Measurements from ENCODE around the gene BTBD1.
"Not testable (repeated sequence)": the region's sequence is repeated elsewhere in the genome, so short reads cannot be mapped to it uniquely, and the experiment has no call there.

The BTBD1 gene

DNA sequence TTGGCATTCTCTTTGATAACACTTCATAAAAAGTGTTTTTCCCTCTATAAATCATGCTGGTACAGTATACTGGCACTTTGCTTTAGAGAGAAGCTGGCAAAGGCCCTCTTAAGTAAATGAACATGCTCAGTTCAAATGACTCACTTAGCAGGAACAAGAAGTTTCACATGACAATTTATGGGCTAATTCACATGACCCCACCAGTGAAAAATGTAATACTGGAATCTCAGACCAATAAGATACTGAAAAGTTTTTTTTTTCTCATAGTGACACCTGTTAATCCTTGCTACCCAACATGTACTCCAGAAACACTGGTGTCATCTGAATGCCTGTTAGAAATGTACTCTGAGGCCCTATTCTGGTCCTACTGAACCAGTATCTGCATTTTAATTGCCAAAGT, 13.9 kb downstream of the BTBD1 start:
- DNase-seq, result peak; percentile 84

DNA sequence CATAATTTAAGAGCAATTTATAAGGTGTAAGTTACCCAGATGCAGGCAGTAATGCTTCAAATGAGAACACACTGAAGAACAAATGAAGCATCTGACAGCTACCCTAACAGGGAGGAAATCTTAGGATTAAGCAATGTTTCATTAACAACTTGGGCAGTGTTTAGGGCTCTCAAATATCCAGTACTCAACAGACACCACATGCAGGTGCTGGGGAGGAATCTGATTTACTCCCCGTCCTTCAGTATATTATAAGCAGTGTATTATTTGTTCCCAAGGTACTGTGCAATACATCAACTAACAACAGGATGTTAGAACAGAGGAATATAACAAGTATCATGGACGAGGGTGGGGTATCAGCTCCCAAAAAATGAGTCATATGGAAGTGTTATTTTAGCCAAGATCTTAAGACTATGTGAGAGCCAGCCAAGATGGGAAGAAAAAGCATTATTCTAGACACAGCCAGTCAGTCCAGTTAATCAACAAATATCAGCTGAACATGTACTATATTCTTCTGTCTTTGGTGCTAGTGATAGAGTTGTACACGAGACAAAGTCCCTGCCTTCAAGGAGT, 20.4 kb downstream of the BTBD1 start:
- peak; percentile 57 for DNase-seq

DNA sequence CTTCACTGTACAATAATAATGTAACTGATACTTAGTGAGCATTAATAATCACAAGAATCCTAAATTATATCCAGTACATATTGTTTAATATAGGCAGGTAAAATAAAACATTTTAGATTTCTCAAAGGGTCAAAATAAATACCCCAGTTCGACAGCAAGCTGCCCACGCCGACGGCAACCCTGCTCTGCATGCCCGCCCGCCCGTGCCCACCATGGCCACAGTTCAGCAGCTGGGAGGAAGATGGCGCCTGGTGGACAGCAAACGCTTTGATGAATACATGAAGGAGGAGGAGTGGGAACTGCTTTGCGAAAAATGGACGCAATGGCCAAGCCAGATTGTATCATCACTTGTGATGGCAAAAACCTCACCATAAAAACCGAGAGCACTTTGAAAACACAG, 22.9 kb downstream of the BTBD1 start:
- DNase-seq, result no peak

DNA sequence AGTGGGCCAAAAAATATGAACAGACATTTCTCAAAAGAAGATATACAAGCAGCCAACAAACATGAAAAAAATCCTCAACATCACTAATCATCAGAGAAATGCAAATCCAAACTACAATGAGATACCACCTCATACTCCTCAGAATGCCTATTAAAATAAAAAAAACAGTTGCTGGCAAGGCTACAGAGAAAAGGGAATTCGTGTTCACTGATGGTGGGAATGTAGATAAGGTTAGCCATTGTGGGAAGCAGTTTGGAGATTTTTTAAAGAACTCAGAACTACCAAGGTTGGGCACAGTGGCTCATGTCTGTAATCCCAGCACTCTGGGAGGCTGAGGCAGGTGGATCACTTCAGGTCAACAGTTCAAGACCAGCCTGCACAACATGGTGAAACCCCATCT, 27.8 kb downstream of the BTBD1 start:
- peak; percentile 5 for DNase-seq

DNA sequence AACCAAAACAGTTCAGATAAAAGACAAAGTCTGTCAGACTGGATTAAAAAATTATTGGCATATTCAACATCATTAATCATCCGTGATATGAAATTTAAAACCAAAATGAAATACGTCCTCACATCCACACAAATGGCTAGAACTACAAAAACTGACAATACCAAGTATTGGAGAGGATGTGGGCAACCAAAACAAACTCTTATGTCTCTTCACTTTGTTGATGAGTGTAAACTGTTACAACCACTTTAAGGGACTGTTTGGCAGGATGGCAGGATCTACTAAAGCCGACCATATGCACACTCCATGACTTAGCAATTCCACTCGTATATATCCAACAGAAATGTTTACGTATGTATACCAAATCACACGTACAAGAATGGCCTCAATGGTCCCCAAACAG, 30.8 kb downstream of the BTBD1 start:
- DNase-seq, result no peak

DNA sequence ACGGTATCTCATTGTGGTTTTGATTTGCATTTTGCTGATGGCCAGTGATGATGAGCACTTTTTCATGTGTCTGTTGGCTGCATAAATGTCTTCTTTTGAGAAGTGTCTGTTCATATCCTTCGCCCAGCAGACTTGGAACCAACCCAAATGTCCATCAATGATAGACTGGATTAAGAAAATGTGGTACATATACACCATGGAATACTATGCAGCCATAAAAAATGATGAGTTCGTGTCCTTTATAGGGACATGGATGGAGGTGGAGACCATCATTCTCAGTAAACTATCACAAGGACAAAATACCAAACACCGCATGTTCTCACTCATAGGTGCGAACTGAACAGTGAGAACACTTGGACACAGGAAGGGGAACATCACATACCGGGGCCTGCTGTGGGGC, 35.8 kb downstream of the BTBD1 start:
- not testable (repeated sequence) for DNase-seq

DNA sequence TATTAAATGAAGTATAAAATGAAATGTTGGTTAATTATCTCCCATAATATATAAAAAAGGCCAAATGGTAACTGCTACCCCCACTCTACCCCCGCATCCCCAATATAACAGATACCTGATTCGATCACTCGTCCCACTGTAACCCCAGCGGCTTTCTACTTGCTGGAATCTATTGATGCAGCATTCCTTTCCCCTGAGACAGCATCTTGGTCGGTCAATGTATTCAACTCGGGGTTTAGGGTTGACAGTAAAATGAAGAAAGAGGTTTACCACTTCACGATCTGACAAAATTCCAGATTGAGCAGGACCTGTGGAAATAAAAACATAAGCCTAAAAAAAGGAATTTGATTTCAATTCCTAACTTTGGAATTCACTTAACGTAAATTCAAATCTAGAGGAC, 37.0 kb downstream of the BTBD1 start:
- peak; percentile 78 for DNase-seq

DNA sequence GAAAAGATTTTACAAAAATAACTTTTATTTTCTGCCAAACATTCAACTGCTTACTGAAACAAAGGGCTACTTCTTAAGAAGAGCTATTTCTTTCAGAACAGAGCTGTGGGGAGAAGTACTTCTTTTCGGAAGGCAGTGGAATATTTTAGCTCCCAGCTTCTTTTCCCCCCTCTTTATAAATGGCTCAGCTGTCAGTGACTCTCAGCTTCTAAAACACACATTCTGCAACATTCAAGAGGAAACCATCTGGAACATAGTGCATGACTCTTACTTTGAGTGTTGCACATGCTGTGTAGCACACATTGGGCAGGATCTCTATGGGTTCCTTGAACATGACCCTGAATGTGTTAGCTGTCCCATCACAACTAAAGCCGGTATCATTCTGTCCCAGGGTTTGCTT, 48.6 kb downstream of the BTBD1 start:
- no peak for DNase-seq

DNA sequence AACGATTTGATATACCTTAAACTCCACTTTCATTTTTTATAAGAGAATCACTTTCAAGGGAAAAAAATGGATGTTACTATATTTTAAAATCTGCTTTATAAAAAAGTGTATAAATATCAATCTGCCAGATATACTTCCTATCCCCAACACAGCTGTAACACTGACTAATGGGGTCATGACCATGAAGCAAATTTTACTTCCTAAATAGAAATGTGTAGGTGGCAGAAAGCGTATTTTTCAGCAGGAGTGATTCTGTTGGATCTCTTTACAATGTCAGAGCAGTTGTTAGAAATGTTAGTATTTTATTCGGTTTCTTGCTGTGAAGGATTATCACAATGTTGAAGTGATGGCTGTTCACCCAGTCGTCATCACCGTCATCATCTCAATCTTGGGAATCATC, 50.1 kb downstream of the BTBD1 start:
- DNase-seq, result no peak

DNA sequence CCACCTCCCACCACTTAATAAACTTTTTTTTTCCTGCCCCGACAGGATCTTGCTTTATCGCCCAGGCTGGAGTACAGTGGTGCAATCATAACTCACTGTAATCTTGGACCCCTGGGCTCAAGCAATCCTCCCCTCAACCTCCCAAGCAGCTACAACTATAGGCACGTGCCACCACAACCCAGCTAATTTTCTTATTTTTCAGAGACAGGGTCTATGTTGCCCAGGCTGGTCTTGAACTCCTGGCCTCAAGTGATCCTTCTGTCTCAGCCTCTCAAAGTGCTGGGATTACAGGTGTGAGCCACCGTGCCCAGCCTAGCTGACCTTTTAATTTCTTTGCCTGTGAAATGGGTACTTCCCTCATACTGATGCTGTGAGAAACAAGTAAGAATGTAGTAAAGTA, 51.7 kb downstream of the BTBD1 start:
- no peak for DNase-seq

DNA sequence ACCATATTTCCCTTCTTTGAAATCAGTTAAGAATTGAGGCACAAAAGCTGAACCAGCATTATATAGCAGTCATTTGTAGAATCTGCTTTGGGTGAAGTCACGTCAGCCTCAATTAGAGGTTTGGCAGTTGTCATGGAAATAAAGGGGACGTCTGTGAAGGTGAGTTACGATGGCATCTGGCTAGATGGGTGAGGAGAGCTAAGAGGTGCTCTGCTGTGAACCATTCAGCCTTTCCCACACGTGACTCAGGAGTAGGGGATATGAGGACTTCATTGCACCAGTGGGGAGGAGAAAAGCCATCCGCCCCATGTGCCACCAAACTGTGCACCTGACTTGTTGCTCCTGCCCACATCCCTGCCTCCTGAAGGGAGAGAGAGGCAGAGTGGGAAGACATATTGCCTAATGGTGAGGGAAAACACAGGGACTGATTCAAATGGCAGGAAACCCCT, 52.8 kb downstream of the BTBD1 start:
- DNase-seq, result no peak

DNA sequence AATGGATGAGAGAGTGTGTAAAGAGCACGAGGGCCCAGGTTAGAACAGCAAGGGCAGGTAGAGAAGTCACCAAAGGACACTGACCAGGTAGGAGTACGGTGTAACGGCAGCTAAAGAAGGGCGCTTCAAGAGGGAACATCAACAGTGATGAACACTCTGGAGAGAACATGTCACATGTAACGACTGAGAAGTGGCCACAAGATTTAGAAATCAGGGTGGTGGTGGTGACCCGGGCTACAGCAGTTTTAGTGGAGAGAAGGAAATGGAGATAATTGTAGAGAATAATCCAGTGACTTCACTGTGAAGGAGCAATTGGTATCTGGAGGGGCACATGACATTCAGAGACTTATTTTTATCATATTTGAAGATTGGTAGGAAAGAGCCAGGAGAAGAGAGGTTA, 54.4 kb downstream of the BTBD1 start:
- DNase-seq, result no peak

DNA sequence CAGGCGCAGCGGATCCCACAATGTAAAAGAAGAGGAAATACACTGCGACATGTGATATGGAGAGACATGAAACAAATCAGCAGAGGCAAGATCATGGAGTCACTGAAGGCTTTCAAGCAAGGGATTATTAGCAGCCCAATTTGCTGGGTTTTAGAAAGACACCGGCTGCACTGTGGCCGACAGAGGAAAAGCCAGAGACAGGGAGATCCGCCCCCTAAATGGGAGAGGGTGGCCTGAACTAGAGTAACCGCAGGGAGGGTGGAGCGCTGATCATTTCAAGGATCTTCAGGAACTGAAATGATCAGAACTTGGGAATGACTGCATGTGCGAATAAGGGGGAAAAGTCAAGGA, 55.0 kb downstream of the BTBD1 start:
- peak; percentile 12 for DNase-seq

DNA sequence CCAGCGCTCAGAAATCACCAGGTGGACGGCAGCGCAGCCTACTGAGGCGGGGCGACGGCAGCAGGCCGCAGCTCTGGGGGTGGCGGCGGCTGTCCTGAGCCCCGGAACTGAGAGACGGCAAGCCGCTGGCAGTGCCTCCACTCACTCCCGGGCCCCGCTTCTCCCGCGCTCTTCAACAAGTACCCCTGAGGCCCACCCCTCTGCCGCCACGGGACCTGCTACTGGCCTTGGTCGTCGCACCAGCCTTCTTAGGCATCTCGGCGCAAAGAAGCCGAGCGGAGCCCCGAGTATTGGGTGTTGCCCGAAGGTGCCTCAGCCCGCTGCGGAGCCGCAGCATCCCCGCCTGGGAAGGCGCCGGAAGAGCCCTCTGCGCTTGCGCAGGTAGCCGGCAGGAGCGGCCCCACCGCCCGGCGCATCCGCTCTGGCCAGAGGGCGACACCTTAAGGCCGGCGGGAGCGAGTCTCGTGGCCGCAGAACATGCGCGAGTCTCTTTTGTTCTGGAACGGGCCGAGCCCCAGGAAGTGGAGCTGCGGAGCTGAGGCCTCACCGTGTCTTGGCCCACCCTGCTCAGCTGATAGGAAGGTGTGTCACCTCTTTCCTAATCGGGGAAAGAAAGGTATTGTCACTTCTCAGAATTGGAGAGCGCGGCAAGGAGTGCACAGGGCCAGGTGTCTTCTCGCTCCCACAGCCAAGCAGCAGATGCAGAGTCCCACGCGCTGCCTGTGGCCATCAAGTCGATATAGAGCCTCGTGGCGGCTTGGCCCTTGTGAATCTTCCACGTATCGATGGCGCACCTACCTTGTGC, 55.6 kb downstream of the BTBD1 start, which contains the start of gene C15orf40:
Gene C15orf40, minus strand, starts transcription at position 369 of the 805 bp plus-strand sequence. Its CDS starts 32 bp downstream, at position 337.
- DNase-seq, result peak; percentile 90

DNA sequence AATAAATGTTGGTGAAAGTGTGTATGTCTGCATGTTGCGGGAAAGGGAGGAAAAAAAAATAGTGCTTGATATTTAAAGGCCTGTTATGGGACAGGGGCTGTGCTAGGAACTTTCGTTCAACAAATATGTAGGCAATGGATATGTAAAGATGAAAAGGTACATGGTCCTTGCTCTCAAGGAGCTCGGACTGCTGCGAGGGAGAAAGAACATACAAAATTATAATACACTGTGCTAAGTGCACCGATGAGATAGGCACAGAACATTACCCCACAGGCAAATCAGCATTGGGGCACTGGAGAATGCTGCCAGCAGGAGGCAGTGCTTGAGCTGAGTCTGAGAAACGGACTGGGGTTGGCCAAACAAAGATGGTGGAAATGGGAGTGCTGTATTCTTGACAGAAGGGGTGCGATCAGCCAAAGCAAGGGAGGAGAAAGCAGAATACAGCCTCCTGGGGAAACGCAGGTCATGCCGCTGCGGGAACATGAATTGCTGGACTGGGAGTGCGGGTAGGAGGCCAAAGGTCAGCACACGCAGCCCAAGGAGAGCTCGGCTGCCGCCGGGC, 56.3 kb downstream of the BTBD1 start:
- peak; percentile 73 for DNase-seq

DNA sequence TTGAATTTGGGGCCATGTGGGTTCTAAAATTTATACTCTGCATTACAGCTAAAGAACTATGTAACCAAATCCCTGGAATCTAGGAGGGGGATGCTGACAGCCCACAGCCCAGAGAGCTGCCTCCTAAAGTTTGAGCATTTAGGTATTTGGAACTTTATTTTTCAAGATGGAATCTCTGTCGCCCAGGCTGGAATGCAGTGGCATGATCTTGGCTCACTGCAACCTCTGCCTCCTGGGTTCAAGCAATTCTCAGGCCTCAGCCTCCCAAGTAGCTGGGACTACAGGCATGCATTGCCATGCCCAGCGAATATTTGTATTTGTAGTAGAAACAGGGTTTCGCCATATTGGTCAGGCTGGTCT, 66.4 kb downstream of the BTBD1 start:
- not testable (repeated sequence) for DNase-seq

DNA sequence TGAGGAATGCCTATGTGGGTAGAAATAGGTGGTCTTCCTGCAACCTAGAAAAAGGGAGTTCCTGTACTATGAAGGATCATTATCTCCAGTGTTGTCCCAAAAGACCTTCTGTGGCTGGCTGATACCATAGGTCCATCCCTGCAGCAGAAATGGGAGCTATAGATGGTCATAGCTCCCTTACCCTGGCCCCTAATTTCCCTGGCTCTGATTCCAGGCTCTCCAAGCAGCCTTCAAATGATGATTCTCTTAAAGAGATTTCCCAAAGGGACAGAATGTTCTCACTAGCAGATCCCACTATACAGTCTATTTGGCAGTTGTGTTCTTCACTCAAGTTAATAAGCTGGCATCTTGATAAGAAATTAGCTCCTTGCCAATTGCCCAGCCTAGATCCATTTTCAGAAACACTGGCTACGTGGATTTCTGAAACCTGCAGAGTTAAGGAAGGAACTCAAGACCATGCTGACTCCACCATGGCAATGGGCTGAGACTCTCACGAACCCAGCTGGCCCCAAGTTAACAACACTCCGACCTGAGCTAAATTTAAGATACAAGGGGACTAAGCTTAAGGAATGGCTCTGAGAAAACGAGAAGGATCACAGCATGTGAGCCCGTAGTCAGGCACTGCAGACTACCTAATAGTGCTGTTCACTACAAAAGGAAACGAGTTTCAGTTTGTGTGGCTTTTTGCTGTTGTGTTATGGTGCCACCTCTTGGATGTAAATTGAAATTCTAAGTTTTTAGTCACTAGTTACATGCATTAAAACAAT, 67.0 kb downstream of the BTBD1 start:
- DNase-seq, result peak; percentile 63

DNA sequence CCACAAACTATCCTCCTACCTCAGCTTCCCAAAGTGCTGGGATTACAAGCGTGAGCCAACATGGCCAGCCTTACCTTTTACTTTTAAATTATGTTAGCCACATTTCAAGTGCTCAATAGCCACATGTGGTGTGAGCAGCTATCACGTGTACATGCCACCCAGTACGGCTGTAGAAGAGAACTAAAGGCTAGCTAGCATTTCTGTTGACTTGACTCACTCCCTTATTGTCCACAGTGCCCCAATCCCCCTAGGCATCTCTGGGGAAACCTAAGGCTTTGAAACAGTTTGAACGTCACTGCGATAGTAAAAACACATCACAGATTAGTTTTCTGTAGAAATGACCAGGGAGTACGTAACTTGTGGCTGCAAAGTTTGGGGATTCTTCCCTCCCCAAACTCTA, 67.6 kb downstream of the BTBD1 start:
- peak; percentile 23 for DNase-seq

DNA sequence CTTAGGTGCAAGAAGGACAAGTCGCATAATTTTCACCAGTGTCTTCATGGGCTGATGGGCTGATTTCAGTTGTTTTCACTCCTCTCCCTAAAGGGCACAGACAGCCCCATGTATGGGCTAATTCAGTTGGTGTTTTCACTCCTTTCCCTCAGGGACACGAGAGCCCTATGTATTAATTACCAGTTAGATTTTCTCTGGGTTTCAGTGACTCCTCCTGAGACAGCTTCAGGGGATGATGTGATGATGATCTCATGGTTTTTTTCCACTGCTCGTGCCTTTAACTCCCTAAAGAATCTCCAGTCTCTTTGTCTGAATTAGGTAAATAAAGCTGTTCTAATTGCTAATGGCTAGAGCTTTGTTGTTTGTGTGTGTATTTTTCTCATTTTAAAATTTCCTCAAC, 71.1 kb downstream of the BTBD1 start:
- DNase-seq, result no peak

DNA sequence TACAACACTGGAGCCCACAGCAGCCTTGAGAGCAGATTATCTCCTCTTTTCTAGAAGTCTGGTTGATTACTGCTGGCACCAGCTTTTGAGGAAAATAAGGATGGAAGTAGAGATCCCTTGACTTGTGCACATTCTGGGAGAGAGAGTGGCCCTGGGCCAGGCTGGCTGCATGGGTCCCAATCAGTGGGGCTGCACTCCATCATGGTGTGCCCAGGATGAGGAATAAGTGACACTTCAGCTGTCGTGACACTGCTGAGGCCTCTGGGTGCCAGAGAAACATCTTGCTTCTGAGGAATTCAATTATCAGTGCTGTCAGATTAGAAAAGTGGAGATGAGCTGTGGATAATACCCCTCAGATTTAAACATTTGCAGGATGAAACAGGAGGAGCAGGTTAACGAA, 72.0 kb downstream of the BTBD1 start:
- DNase-seq, result no peak

DNA sequence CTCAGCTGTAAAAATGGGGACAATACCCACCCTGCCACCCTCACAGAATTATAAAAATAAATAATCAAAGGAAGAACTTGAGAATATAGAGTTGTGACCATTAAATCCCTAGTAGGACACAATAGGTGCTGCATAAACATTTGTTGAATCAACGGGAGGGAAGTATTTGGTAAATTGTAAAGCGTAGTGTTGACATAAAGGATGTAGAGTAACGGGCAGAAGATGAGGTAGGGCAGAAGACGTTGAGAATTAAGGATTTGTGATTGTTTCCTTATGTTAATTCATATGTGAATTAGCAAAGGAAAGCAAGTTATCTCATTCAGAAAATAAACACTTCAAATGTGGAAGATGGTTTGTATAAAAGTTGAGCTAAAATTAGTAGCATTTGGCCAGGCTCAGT, 73.9 kb downstream of the BTBD1 start:
- DNase-seq, result no peak

DNA sequence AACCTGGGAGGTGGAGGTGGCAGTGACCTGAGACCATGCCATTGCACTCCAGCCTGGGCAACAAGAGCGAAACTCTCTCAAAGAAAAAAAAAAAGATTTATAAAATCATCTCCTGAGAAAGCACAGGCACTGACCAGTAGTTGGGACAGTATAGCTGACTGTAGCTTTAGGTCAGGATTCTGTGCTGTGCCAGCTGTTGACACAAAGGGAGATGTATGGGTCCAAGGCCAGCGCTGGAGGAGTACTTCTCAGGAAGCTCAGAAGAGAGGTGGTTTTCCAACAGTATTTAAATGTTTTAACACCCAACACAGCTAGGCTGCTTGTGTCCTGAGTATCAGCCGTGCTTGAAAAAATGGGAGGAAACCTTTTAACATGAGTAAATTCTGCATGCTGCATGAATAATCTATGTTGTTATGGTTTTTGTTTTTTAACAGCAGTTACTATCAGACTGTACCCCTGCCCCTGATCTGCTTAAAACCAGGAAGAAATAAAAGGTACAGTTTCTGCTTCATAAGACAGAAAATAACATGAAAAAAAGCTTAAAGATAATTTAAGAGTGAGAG, 74.5 kb downstream of the BTBD1 start:
- DNase-seq, result no peak

DNA sequence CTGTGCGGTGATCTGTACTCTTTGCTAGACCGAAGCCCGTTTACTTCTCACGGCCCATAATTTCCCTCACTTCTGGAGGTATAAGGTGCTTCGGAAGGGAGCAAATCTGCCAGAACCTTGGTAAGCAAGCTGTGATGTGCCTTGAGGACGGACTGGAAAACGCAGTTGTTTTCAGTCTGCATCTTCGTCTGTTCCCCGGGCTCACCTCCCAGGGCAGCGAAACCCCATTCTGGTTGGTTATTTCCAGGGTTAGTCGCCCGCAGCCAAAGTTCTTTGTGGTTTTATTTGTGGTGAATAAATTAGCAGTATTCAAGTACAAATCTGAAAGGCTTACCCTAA, 80.6 kb downstream of the BTBD1 start:
- DNase-seq, result no peak

Data from EL (cell line).